Small intestine (tissue), 7 donors: ENCODE results near the gene ARMC7. TPM values are rescaled to one million over a fixed set of nuclear protein-coding genes. Genes with fewer than 3 reads are reported as not detected.
A peak's percentile ranks its signal among the peaks of the same experiment; 100 is the strongest.
"Not testable (repeated sequence)": the region's sequence is repeated elsewhere in the genome, so short reads cannot be mapped to it uniquely, and the experiment has no call there.

Source experiments
- DNase-seq, 2 donors: peaks; one replicate each; pipeline versions ENCODE4 v3.0.0 to v3.0.0-alpha.2; 2013
- FAIRE-seq: peaks from 2 replicates; lab custom pipeline; 2012; peaks lifted over from hg19 to GRCh38; lab: Jason Lieb, UNC
- H3K27ac ChIP-seq, 3 donors: one replicate each; pipeline ENCODE4 v1.5.1; 2013; ENCODE audit warnings: low read length in 2 of 3, mild to moderate bottlenecking in 2 of 3, control low read depth in 1 of 3, inconsistent platforms in 1 of 3, low read depth in 1 of 3, moderate library complexity in 1 of 3
- H3K27me3 ChIP-seq, 3 donors: one replicate each; pipeline ENCODE4 v1.6.1; 2013; ENCODE audit warnings: low read length in 3 of 3, inconsistent platforms in 1 of 3; ENCODE audit not compliant: control insufficient read depth in 3 of 3, insufficient read depth in 3 of 3
- H3K36me3 ChIP-seq, 3 donors: one replicate each; pipeline ENCODE4 v1.6.1; 2013; ENCODE audit warnings: low read length in 3 of 3, inconsistent platforms in 1 of 3, low read depth in 1 of 3, mild to moderate bottlenecking in 1 of 3, moderate library complexity in 1 of 3; ENCODE audit not compliant: control insufficient read depth in 3 of 3, insufficient read depth in 2 of 3
- H3K4me1 ChIP-seq, 3 donors: one replicate each; pipeline ENCODE4 v1.6.1; 2013; ENCODE audit warnings: low read length in 2 of 3, inconsistent platforms in 1 of 3, low read depth in 1 of 3, mild to moderate bottlenecking in 1 of 3, moderate library complexity in 1 of 3; ENCODE audit not compliant: control insufficient read depth in 3 of 3, insufficient read depth in 2 of 3
- H3K4me3 ChIP-seq, 3 donors: one replicate each; pipeline ENCODE4 v1.5.1; 2013; ENCODE audit warnings: low read length in 3 of 3, control low read depth in 1 of 3, inconsistent platforms in 1 of 3, low read depth in 1 of 3, mild to moderate bottlenecking in 1 of 3, moderate library complexity in 1 of 3
- H3K9me3 ChIP-seq, 2 donors: one replicate each; pipeline ENCODE4 v1.6.1; 2013; ENCODE audit warnings: low read depth in 1 of 2, low read length in 1 of 2; ENCODE audit not compliant: control insufficient read depth in 2 of 2, insufficient read depth in 1 of 2
- WGBS, 3 donors: extraction: QIAGEN DNeasy Blood & Tissue Kit; methylation state at CpG; one replicate each; pipeline ENCODE4 v1.1.7; 2013; 5-methylcytosine and 5-hydroxymethylcytosine counted together
- polyA plus RNA-seq, 4 donors: library from polyadenylated mRNA; stranded (reverse) in 3 of 4; unstranded in 1 of 4; fragments of 200-250 nt in 3 of 4; fragments of 120-200 nt in 1 of 4; gene quantifications; one replicate each; pipeline versions ENCODE4 v1.2.1 to v1.2.3, GENCODE V29; 2013
- donor health status: healthy with polysubstance abuse.
- donor health status: control.
- donor health status: control.
- donor health status: Bipolar disorder and iron deficiency.
- donor health status: healthy.

The ARMC7 gene
- polyA plus RNA-seq, 4 donors, result 11.6 to 24.8 (median 18.7) TPM

DNA sequence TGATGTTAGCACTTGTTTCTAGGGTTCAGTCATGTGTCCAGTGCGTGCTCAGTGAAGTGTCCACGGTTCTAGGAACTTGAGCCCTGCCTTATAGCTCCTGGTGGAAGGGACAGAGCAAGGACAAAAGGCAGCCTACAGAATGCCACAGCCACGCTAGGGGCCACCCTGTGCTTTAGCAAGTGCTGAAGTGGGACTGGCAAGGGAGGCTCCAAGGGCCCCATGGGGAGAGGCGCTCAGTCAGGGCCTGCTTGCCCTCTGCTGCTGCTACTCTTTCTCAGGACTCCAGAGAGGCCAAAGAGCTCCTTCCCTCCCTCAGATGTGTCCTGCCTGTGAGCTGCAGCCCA lies 15.0 kb downstream of the ARMC7 start:
- DNase-seq, result no peak
- WGBS, 3 donors, result 42 to 80% (median 57%) methylated on average over 4 of the region's 4 CpGs
- Histone ChIP-seq H3K27ac (peak overlapping the region; percentile 96 to 98 (median 96)), H3K4me3 (peak overlapping the region in 1 of 3 donors; percentile 6), H3K36me3 (peaks cover 0 to 50% (median 3%) of the 10 kb centered on the region in 3 donors), H3K4me1 (peaks cover 0 to 23% (median 6%) of the 10 kb centered on the region in 3 donors), H3K9me3 (no peaks in the 10 kb centered on the region), H3K27me3 (no peaks in the 10 kb centered on the region)
- no peak for FAIRE-seq

DNA sequence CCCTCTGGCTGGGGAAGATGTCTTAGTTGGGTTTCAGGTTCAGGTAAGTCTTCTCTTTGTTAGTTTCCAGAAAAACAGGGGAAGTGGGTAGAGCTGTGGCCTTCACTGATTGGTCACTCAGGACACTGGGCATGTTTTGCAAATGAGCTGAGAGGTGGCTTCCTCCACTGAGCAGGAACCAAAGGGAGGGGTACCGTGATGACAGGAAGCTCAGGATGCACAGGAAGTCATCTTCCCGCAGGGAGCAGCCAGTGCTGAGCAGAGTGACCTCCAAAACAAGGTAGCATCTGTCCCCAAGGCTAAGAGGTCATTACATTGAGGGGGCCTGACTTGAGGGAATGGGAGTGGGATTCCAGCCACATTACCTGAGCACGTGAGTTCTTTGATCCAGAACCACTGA lies 16.2 kb downstream of the ARMC7 start:
- peaks cover 0 to 31% (median 6%) of the 10 kb centered on the region in 3 donors for H3K4me1 ChIP-seq
- 50 to 83% (median 64%) methylated on average over 3 of the region's 3 CpGs for WGBS, 3 donors
- H3K9me3 ChIP-seq, result no peaks in the 10 kb centered on the region
- no peaks in the 10 kb centered on the region for H3K27me3 ChIP-seq
- DNase-seq, result no peak
- no peak for FAIRE-seq
- H3K4me3 ChIP-seq, result no peak overlapping the region
- peaks cover 0 to 54% (median 3%) of the 10 kb centered on the region in 3 donors for H3K36me3 ChIP-seq
- H3K27ac ChIP-seq, result no peak overlapping the region

- H3K4me1 ChIP-seq, result peaks cover 0 to 33% (median 6%) of the 10 kb centered on the region in 3 donors
Observed at GRCh38 chr17:75126954-75127353, 17.2 kb downstream of the ARMC7 start.

GRCh38 chr17:75127936-75128335 lies 18.2 kb downstream of the ARMC7 start:
- Histone ChIP-seq H3K4me1 (peaks cover 0 to 34% (median 6%) of the 10 kb centered on the region in 3 donors), H3K36me3 (peaks cover 0 to 51% (median 3%) of the 10 kb centered on the region in 3 donors)
- H3K9me3 ChIP-seq, H3K27ac ChIP-seq, DNase-seq, H3K27me3 ChIP-seq, FAIRE-seq, H3K4me3 ChIP-seq: not testable (repeated sequence)
- 74 to 85% (median 85%) methylated on average over 5 of the region's 5 CpGs for WGBS, 3 donors

More at GRCh38 chr17:75126954-75127353, 17.2 kb downstream of the ARMC7 start:
- 86 to 94% (median 92%) methylated on average over 8 of the region's 8 CpGs for WGBS, 3 donors
- FAIRE-seq (no peak), DNase-seq (no peak)
- Histone ChIP-seq H3K36me3 (peaks cover 0 to 51% (median 3%) of the 10 kb centered on the region in 3 donors), H3K4me3 (no peak overlapping the region), H3K27ac (no peak overlapping the region), H3K27me3 (no peaks in the 10 kb centered on the region), H3K9me3 (no peaks in the 10 kb centered on the region)

DNA sequence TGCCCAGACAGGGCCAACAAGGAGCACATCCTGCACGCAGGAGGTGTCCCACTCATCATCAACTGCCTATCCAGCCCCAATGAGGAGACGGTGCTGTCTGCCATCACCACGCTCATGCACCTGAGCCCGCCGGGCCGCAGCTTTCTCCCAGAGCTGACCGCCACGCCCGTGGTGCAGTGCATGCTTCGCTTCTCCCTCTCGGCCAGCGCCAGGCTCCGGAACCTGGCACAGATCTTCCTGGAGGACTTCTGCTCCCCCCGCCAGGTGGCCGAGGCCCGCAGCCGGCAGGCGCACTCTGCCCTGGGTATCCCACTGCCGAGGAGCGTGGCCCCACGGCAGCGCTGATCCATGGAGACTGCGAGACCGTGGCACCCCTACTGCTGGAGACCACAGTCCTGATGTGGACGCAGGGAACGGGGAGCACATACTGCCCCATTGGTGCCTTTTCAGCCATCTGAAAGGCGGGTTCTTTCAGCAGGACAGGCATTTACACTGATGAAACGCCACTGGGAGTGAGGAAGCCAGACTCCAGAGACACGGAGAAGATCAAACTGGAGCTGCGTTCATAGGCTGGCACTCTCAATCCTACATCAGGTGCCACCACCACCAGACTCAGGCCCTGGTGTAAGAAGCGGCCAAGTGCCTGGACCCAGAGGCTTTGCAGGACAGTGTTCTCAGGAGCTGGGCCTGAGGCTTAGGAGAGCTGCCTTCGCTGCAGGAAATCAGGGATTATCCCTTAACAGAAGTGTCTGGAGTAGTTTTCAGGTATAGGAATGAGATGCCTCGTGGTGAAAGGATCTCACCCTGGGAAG lies 19.1 kb downstream of the ARMC7 start:
- 89 to 90% (median 89%) methylated on average over 29 to 33 of the region's 33 CpGs for WGBS, 3 donors
- peak overlapping the region in 1 of 3 donors; percentile 24 for H3K27ac ChIP-seq
- H3K36me3 ChIP-seq, result peaks cover 0 to 48% (median 3%) of the 10 kb centered on the region in 3 donors
- no peaks in the 10 kb centered on the region for H3K27me3 ChIP-seq
- no peak for DNase-seq
- peaks cover 0 to 30% (median 6%) of the 10 kb centered on the region in 3 donors for H3K4me1 ChIP-seq
- H3K4me3 ChIP-seq, result no peak overlapping the region
- H3K9me3 ChIP-seq, result no peaks in the 10 kb centered on the region
- no peak for FAIRE-seq

GRCh38 chr17:75129576-75129975 lies 19.8 kb downstream of the ARMC7 start:
- no peak for FAIRE-seq
- H3K4me3 ChIP-seq, result no peak overlapping the region
- no peaks in the 10 kb centered on the region for H3K27me3 ChIP-seq
- peaks cover 0 to 24% (median 6%) of the 10 kb centered on the region in 3 donors for H3K4me1 ChIP-seq
- DNase-seq, result no peak
- H3K36me3 ChIP-seq, result peaks cover 0 to 48% (median 3%) of the 10 kb centered on the region in 3 donors
- WGBS, 3 donors, result 87 to 90% (median 90%) methylated on average over 9 of the region's 9 CpGs
- no peak overlapping the region for H3K27ac ChIP-seq
- H3K9me3 ChIP-seq, result no peaks in the 10 kb centered on the region

DNA sequence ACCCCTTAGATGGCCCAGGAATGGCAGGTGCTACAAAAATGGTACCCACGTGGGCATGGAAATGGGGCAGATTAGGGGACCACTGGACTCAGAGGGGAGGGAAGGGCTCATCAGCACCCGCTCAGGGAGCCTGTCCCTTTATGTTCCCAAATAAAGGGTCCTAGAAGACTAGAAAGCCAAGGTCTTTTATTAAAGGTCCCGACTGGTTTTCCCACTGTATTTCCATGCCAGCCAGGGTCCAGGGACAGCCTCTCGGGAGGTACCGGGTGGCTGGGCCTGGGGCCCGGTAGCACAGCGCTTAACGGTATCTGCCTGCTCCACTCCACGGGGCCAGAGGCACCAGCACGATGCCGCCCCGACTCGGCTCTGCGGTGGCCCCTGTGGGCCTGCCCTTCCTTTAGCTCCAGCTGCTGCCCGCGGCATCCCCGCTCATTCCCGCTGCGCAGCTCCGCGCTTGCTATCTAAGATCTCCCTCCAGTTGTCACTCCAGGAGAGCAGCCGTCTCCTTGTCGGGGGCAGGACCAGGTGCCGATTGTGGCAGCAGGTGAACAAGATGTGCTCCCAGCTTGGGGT lies 20.4 kb downstream of the ARMC7 start:
- DNase-seq, result no peak
- WGBS, 3 donors, result 70 to 78% (median 71%) methylated on average over 23 to 24 of the region's 24 CpGs
- peak overlapping the region in 2 of 3 donors; percentile 85 for H3K27ac ChIP-seq
- H3K36me3 ChIP-seq, result peaks cover 0 to 46% (median 3%) of the 10 kb centered on the region in 3 donors
- H3K4me3 ChIP-seq, result peak overlapping the region in 2 of 3 donors; percentile 87 to 92
- no peaks in the 10 kb centered on the region for H3K27me3 ChIP-seq
- FAIRE-seq, result no peak
- no peaks in the 10 kb centered on the region for H3K9me3 ChIP-seq
- peaks cover 0 to 18% (median 3%) of the 10 kb centered on the region in 3 donors for H3K4me1 ChIP-seq

GRCh38 chr17:75130632-75131277 lies 21.0 kb downstream of the ARMC7 start:
- Histone ChIP-seq H3K27me3 (no peaks in the 10 kb centered on the region), H3K4me3 (peak overlapping the region; percentile 84 to 92 (median 87)), H3K36me3 (peaks cover 0 to 48% (median 3%) of the 10 kb centered on the region in 3 donors), H3K9me3 (no peaks in the 10 kb centered on the region), H3K27ac (peak overlapping the region; percentile 85 to 88 (median 85)), H3K4me1 (peaks cover 0 to 15% (median 0%) of the 10 kb centered on the region in 3 donors)
- FAIRE-seq (no peak), DNase-seq (peak; percentile 69 to 76)
- WGBS, 3 donors, result 10 to 12% (median 11%) methylated on average over 27 to 29 of the region's 29 CpGs
